Colonic mucosa (tissue), 4 donors: ENCODE data around the gene SYNE1. TPM values are rescaled to one million over a fixed set of nuclear protein-coding genes. Genes with fewer than 3 reads are reported as not detected.

Source experiments
- DNase-seq: peaks from one replicate; pipeline ENCODE4 v3.0.0-alpha.2; 2020
- H3K27ac ChIP-seq: fragments of 200-600 bp; one replicate; pipeline ENCODE4 v1.8.0; 2021
- H3K27me3 ChIP-seq: fragments of 200-600 bp; one replicate; pipeline ENCODE4 v1.8.0; 2021
- H3K36me3 ChIP-seq: fragments of 200-600 bp; one replicate; pipeline ENCODE4 v1.8.0; 2021
- H3K4me1 ChIP-seq: fragments of 200-600 bp; one replicate; pipeline ENCODE4 v1.8.0; 2021; ENCODE audit warnings: mild to moderate bottlenecking
- H3K4me3 ChIP-seq: fragments of 200-600 bp; one replicate; pipeline ENCODE4 v1.8.0; 2021
- H3K9ac ChIP-seq, 2 donors: one replicate each; pipeline ENCODE4 v1.7.0; 2013; ENCODE audit warnings: control low read depth in 2 of 2, low read depth in 2 of 2, low read length in 2 of 2
- H3K9me3 ChIP-seq: fragments of 200-600 bp; one replicate; pipeline ENCODE4 v1.8.0; 2021
- CTCF ChIP-seq: fragments of 200-600 bp; IDR thresholded peaks from one replicate; pipeline ENCODE4 v1.8.0; 2022; ENCODE audit warnings: antibody characterized with exemption, mild to moderate bottlenecking
- intact Hi-C: fragments of 100-400 bp; cut with DNase I; formaldehyde crosslinking; loops from one replicate; pipeline ENCODE4 v1.14.1; 2022
- total RNA-seq, 2 donors: library from RNA; stranded (reverse); fragmentation: NEBNext Ultra II Directional in 1 of 2; extraction: Animal tissue kit (Norgen Biotek cat#: 25700) in 1 of 2; gene quantifications; one replicate each; pipeline ENCODE4 v1.2.1, GENCODE V29; 2021
- donor health status: healthy.
- donor health status: DM: no; HTN: no; CAD: no.
- donor health status: DM: no; HTN: no; CAD: no.

SYNE1 gene
- total RNA-seq, 2 donors from 2014 or later: 11.6 to 23.7 TPM

GRCh38 chr6:152462716-152463115 lies 174.4 kb downstream of the SYNE1 start:
- Histone ChIP-seq H3K36me3 (no peaks in the 10 kb centered on the region), H3K27me3 (no peaks in the 10 kb centered on the region), H3K4me3 (no peak overlapping the region), H3K9me3 (no peaks in the 10 kb centered on the region), H3K4me1 (no peaks in the 10 kb centered on the region), H3K9ac (no peak overlapping the region), H3K27ac (no peak overlapping the region)
- intact Hi-C loops: no loop called here
- no peak for TF ChIP-seq CTCF
- no peak for DNase-seq

- no peaks in the 10 kb centered on the region for H3K27me3 ChIP-seq
Observed at GRCh38 chr6:152461556-152461955, 175.6 kb downstream of the SYNE1 start.

GRCh38 chr6:152458648-152459644 lies 178.2 kb downstream of the SYNE1 start:
- Histone ChIP-seq H3K36me3 (no peaks in the 10 kb centered on the region), H3K9ac (no peak overlapping the region), H3K9me3 (no peaks in the 10 kb centered on the region), H3K27me3 (no peaks in the 10 kb centered on the region), H3K27ac (no peak overlapping the region), H3K4me3 (no peak overlapping the region), H3K4me1 (no peaks in the 10 kb centered on the region)
- no peak for TF ChIP-seq CTCF
- no peak for DNase-seq
- intact Hi-C loops: loop anchor here (10.0 kb wide), 1 partner anchor 926 kb away; no protein-coding TSS in a partner anchor

More at GRCh38 chr6:152461556-152461955, 175.6 kb downstream of the SYNE1 start:
- Histone ChIP-seq H3K9me3 (no peaks in the 10 kb centered on the region), H3K27ac (no peak overlapping the region), H3K36me3 (no peaks in the 10 kb centered on the region), H3K4me3 (no peak overlapping the region), H3K9ac (no peak overlapping the region), H3K4me1 (no peaks in the 10 kb centered on the region)
- no peak for TF ChIP-seq CTCF
- no peak for DNase-seq
- intact Hi-C loops: no loop called here

GRCh38 chr6:152457949-152458624 lies 179.1 kb downstream of the SYNE1 start:
- no peaks in the 10 kb centered on the region for H3K4me1 ChIP-seq
- no peak for DNase-seq
- H3K27ac ChIP-seq: no peak overlapping the region
- intact Hi-C loops: loop anchor here (10.0 kb wide), 1 partner anchor 927 kb away; no protein-coding TSS in a partner anchor
- no peak overlapping the region for H3K4me3 ChIP-seq
- no peaks in the 10 kb centered on the region for H3K9me3 ChIP-seq
- no peaks in the 10 kb centered on the region for H3K27me3 ChIP-seq
- no peak overlapping the region for H3K9ac ChIP-seq
- H3K36me3 ChIP-seq: no peaks in the 10 kb centered on the region
- no peak for TF ChIP-seq CTCF

- Histone ChIP-seq H3K36me3 (no peaks in the 10 kb centered on the region), H3K4me1 (no peaks in the 10 kb centered on the region), H3K9me3 (no peaks in the 10 kb centered on the region), H3K27ac (no peak overlapping the region), H3K4me3 (no peak overlapping the region), H3K27me3 (no peaks in the 10 kb centered on the region), H3K9ac (no peak overlapping the region)
- no peak for DNase-seq
- TF ChIP-seq CTCF: no peak
- intact Hi-C loops: loop anchor here (10.0 kb wide), 1 partner anchor 931 kb away; no protein-coding TSS in a partner anchor
Observed at GRCh38 chr6:152454003-152454402, 183.2 kb downstream of the SYNE1 start.
